H9 (cell line): ENCODE data around the gene RPS17. TPM values are rescaled to one million over a fixed set of nuclear protein-coding genes. Genes with fewer than 3 reads are reported as not detected.
"Not testable (repeated sequence)": the region's sequence is repeated elsewhere in the genome, so short reads cannot be mapped to it uniquely, and the experiment has no call there.

Source experiments
- DNase-seq: peaks from one replicate; pipeline ENCODE4 v3.0.0-alpha.2; 2017
- H2AFZ ChIP-seq: one replicate; pipeline ENCODE4 v1.6.1; 2013; ENCODE audit warnings: mild to moderate bottlenecking, low read length, control low read depth, moderate library complexity
- H2AK5ac ChIP-seq: 2 replicates; pipeline ENCODE4 v1.6.1; 2013; ENCODE audit warnings: low read length, control low read depth, mixed read lengths; ENCODE audit not compliant: insufficient read length
- H2BK120ac ChIP-seq: one replicate; pipeline ENCODE4 v1.6.1; 2013; ENCODE audit warnings: low read depth, mild to moderate bottlenecking, low read length, control low read depth, inconsistent platforms; ENCODE audit not compliant: poor library complexity, severe bottlenecking
- H2BK12ac ChIP-seq: 2 replicates; pipeline ENCODE4 v1.6.1; 2013; ENCODE audit warnings: low read length, control low read depth, mixed read lengths, low read depth; ENCODE audit not compliant: insufficient read length
- H2BK15ac ChIP-seq: 2 replicates; pipeline ENCODE4 v1.6.1; 2013; ENCODE audit warnings: low read depth, low read length, control low read depth
- H2BK20ac ChIP-seq: one replicate; pipeline ENCODE4 v1.6.1; 2013; ENCODE audit warnings: low read depth, mild to moderate bottlenecking, low read length, control low read depth, inconsistent platforms; ENCODE audit not compliant: poor library complexity, severe bottlenecking
- H2BK5ac ChIP-seq: 2 replicates; pipeline ENCODE4 v1.6.1; 2013; ENCODE audit warnings: low read length, control low read depth, mixed read lengths; ENCODE audit not compliant: insufficient read length
- H3K14ac ChIP-seq: 2 replicates; pipeline ENCODE4 v1.6.1; 2013; ENCODE audit warnings: low read length, control low read depth; ENCODE audit not compliant: insufficient read depth
- H3K18ac ChIP-seq: 2 replicates; pipeline ENCODE4 v1.6.1; 2013; ENCODE audit warnings: low read depth, mild to moderate bottlenecking, mixed read lengths, low read length, control low read depth; ENCODE audit not compliant: insufficient read length
- H3K23ac ChIP-seq: 2 replicates; pipeline ENCODE4 v1.6.1; 2013; ENCODE audit warnings: low read length, control low read depth, mixed read lengths, low read depth; ENCODE audit not compliant: insufficient read length
- H3K23me2 ChIP-seq: 2 replicates; pipeline ENCODE4 v1.6.1; 2013; ENCODE audit warnings: low read depth, mild to moderate bottlenecking, mixed read lengths, low read length, control low read depth; ENCODE audit not compliant: insufficient read length, poor library complexity, severe bottlenecking
- H3K27ac ChIP-seq: 2 replicates; pipeline ENCODE4 v1.5.1; 2013; ENCODE audit warnings: low read length, control low read depth, mixed read lengths, low read depth; ENCODE audit not compliant: insufficient read length
- H3K27me3 ChIP-seq: 2 replicates; pipeline ENCODE4 v1.6.1; 2013; ENCODE audit warnings: low read length, control low read depth, inconsistent platforms; ENCODE audit not compliant: insufficient read depth
- H3K4ac ChIP-seq: 2 replicates; pipeline ENCODE4 v1.6.1; 2013; ENCODE audit warnings: low read depth, mild to moderate bottlenecking, control low read depth, inconsistent platforms, low read length, moderate library complexity
- H3K4me1 ChIP-seq: 2 replicates; pipeline ENCODE4 v1.6.1; 2013; ENCODE audit warnings: low read length, control low read depth, inconsistent platforms; ENCODE audit not compliant: insufficient read depth
- H3K4me2 ChIP-seq: 2 replicates; pipeline ENCODE4 v1.6.1; 2013; ENCODE audit warnings: low read length, control low read depth, mixed read lengths; ENCODE audit not compliant: insufficient read length, insufficient read depth
- H3K56ac ChIP-seq: 2 replicates; pipeline ENCODE4 v1.6.1; 2013; ENCODE audit warnings: low read depth, mild to moderate bottlenecking, mixed read lengths, low read length, control low read depth; ENCODE audit not compliant: insufficient read length
- H3K79me1 ChIP-seq: 2 replicates; pipeline ENCODE4 v1.6.1; 2013; ENCODE audit warnings: low read depth, mild to moderate bottlenecking, moderate library complexity, low read length, control low read depth, inconsistent platforms; ENCODE audit not compliant: insufficient read depth, poor library complexity, severe bottlenecking
- H3K79me2 ChIP-seq: 2 replicates; pipeline ENCODE4 v1.6.1; 2013; ENCODE audit warnings: low read length, control low read depth, inconsistent platforms; ENCODE audit not compliant: insufficient read depth
- H3K9ac ChIP-seq: 2 replicates; pipeline ENCODE4 v1.6.1; 2013; ENCODE audit warnings: low read length, control low read depth, mixed read lengths; ENCODE audit not compliant: insufficient read length; ENCODE audit errors: extremely low read depth
- H3K9me3 ChIP-seq: one replicate; pipeline ENCODE4 v1.6.1; 2013; ENCODE audit warnings: low read depth, low read length, inconsistent platforms; ENCODE audit not compliant: control insufficient read depth
- H3T11ph ChIP-seq: one replicate; pipeline ENCODE4 v1.6.1; 2013; ENCODE audit warnings: mild to moderate bottlenecking, low read length, control low read depth, inconsistent platforms
- H4K20me1 ChIP-seq: one replicate; pipeline ENCODE4 v1.6.1; 2013; ENCODE audit not compliant: control insufficient read depth, insufficient read length, insufficient read depth
- H4K5ac ChIP-seq: 2 replicates; pipeline ENCODE4 v1.6.1; 2013; ENCODE audit warnings: low read depth, mild to moderate bottlenecking, mixed read lengths, low read length, control low read depth; ENCODE audit not compliant: insufficient read length
- H4K8ac ChIP-seq: replicated peaks from 2 replicates; pipeline ENCODE4 v1.6.1; 2013; ENCODE audit warnings: low read length, control low read depth, mixed read lengths, low read depth; ENCODE audit not compliant: insufficient read length
- H4K91ac ChIP-seq: 2 replicates; pipeline ENCODE4 v1.6.1; 2013; ENCODE audit warnings: low read depth, mild to moderate bottlenecking, moderate library complexity, mixed read lengths, low read length, control low read depth; ENCODE audit not compliant: insufficient read length
- H3K27ac Mint-ChIP-seq, 3 experiments: 2 replicates in 2 of 3; 3 replicates in 1 of 3; pipeline ENCODE4 v1.8.0; 2020 to 2021; ENCODE audit warnings: mixed read lengths in 3 of 3, mild to moderate bottlenecking in 1 of 3, moderate library complexity in 1 of 3
- H3K27me3 Mint-ChIP-seq: 2 replicates; pipeline ENCODE4 v1.8.0; 2021; ENCODE audit warnings: low read depth, mild to moderate bottlenecking, moderate library complexity, mixed read lengths
- H3K36me3 Mint-ChIP-seq, 3 experiments: 2 replicates in 2 of 3; 3 replicates in 1 of 3; pipeline ENCODE4 v1.8.0; 2020 to 2021; ENCODE audit warnings: low read depth in 3 of 3, mixed read lengths in 3 of 3; ENCODE audit not compliant: insufficient read depth in 1 of 3
- H3K4me1 Mint-ChIP-seq, 2 experiments: 2 replicates each; pipeline ENCODE4 v1.8.0; 2020; ENCODE audit warnings: mixed read lengths in 2 of 2
- H3K4me3 Mint-ChIP-seq, 2 experiments: 2 replicates in 1 of 2; 3 replicates in 1 of 2; pipeline ENCODE4 v1.8.0; 2020 to 2021; ENCODE audit warnings: mild to moderate bottlenecking in 2 of 2, mixed read lengths in 2 of 2, moderate library complexity in 1 of 2
- H3K9me3 Mint-ChIP-seq, 2 experiments: 2 replicates in 1 of 2; 3 replicates in 1 of 2; pipeline ENCODE4 v1.8.0; 2020; ENCODE audit warnings: mild to moderate bottlenecking in 2 of 2, mixed read lengths in 2 of 2, moderate library complexity in 1 of 2
- CTCF ChIP-seq: fragments of 200-600 bp; sonication (generic); conservative IDR thresholded peaks from 3 replicates; pipeline ENCODE4 v1.8.0; 2021; ENCODE audit warnings: antibody characterized with exemption, mild to moderate bottlenecking
- WGBS: extraction: QIAGEN DNeasy Blood & Tissue Kit; methylation state at CpG from one replicate; pipeline ENCODE4 v1.1.7; 2013; ENCODE audit warnings: missing lambda C conversion rate, low lambda C conversion rate, mixed read lengths; ENCODE audit not compliant: insufficient read length; ENCODE audit errors: extremely low coverage; 5-methylcytosine and 5-hydroxymethylcytosine counted together
- total RNA-seq: library from RNA; stranded (reverse); gene quantifications from 2 replicates; pipeline ENCODE4 v1.2.1, GENCODE V29; 2021

Gene RPS17
- total RNA-seq, 1 experiment from 2014 or later = 2,597 TPM

GRCh38 chr15:82535566-82536408 lies 4.5 kb downstream of the RPS17 start:
- WGBS = no CpG with 5 or more reads among the region's 9 CpGs
- peaks cover 0 to 8% of the 10 kb centered on the region in 2 experiments; a peak in 1 of 5 replicates for H3K9me3 Mint-ChIP-seq
- Histone ChIP-seq H2BK5ac (no peak overlapping the region), H3T11ph (no peak overlapping the region), H4K8ac (no peak overlapping the region), H2BK15ac (no peak overlapping the region), H3K27ac (no peak overlapping the region), H3K79me2 (peaks cover 12% of the 10 kb centered on the region; the same call in 1 of the 2 replicates), H3K18ac (no peak overlapping the region), H2BK120ac (no peak overlapping the region), H4K91ac (no peak overlapping the region), H3K23ac (no peak overlapping the region), H3K4me1 (0 out of 2 replicates have a peak, but pooled peaks cover 2% of the 10 kb centered on the region), H3K4ac (no peak overlapping the region), H3K9ac (no peak overlapping the region), H3K9me3 (no peaks in the 10 kb centered on the region), H3K27me3 (no peaks in the 10 kb centered on the region), H3K23me2 (peaks cover 6% of the 10 kb centered on the region), H2AK5ac (no peak overlapping the region), H4K20me1 (no peaks in the 10 kb centered on the region), H3K14ac (no peak overlapping the region), H3K79me1 (no peaks in the 10 kb centered on the region), H2BK20ac (no peak overlapping the region), H2BK12ac (no peak overlapping the region), H3K56ac (no peak overlapping the region), H4K5ac (no peak overlapping the region), H3K4me2 (no peak overlapping the region), H2AFZ (no peak overlapping the region)
- H3K27me3 Mint-ChIP-seq = no peaks in the 10 kb centered on the region; the same call in none of the 2 replicates
- H3K36me3 Mint-ChIP-seq = peaks cover 54 to 77% (median 61%) of the 10 kb centered on the region in 3 experiments
- H3K27ac Mint-ChIP-seq = peak overlapping the region; percentile 54 to 93 (median 84); a peak in 5 of 7 replicates
- H3K4me1 Mint-ChIP-seq = peaks cover 22% of the 10 kb centered on the region in 2 experiments
- no peak for TF ChIP-seq CTCF
- peak; percentile 33 for DNase-seq
- no peak overlapping the region; a peak in 1 of 5 replicates for H3K4me3 Mint-ChIP-seq

DNA sequence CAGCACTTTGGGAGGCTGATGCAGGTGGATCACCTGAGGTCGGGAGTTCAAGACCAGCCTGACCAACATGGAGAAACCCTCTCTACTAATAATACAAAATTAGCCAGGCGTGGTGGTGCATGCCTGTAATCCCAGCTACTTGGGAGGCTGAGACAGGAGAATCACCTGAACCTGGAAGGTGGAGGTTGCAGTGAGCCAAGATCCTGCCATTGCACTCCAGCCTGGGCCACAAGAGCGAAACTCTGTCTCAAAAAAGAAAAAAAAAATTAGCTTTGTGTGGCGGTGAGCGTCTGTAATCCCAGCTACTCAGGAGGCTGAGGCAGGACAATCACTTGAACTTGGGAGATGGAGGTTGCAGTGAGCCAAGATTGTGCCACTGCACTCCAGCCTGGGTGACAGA lies 5.1 kb downstream of the RPS17 start:
- H3K36me3 Mint-ChIP-seq = peaks cover 54 to 77% (median 61%) of the 10 kb centered on the region in 3 experiments
- not testable (repeated sequence) for H4K5ac ChIP-seq, H3K9ac ChIP-seq, H4K8ac ChIP-seq, H2AFZ ChIP-seq, H2BK12ac ChIP-seq, H3K4me3 Mint-ChIP-seq, H3K9me3 Mint-ChIP-seq, H3K9me3 ChIP-seq, H4K20me1 ChIP-seq, H2AK5ac ChIP-seq, H4K91ac ChIP-seq, H3K4me2 ChIP-seq, H3K4me1 ChIP-seq, H3K27ac ChIP-seq, H2BK20ac ChIP-seq, H3K14ac ChIP-seq, DNase-seq, H2BK5ac ChIP-seq, H3K27me3 ChIP-seq, H3K79me1 ChIP-seq, H3K27me3 Mint-ChIP-seq, H3K56ac ChIP-seq, H3K18ac ChIP-seq, H2BK120ac ChIP-seq, H3K27ac Mint-ChIP-seq, H3K4ac ChIP-seq, H3K23me2 ChIP-seq, H2BK15ac ChIP-seq, H3T11ph ChIP-seq, H3K23ac ChIP-seq
- peaks cover 12% of the 10 kb centered on the region; the same call in 1 of the 2 replicates for H3K79me2 ChIP-seq
- WGBS = no CpG with 5 or more reads among the region's 5 CpGs
- peaks cover 24 to 26% of the 10 kb centered on the region in 2 experiments for H3K4me1 Mint-ChIP-seq
